Measurements from ENCODE around the gene COL2A1.

- TF ChIP-seq CTCF (IDR thresholded peaks at IDR 0.05) = no peak
- no peak for TF ChIP-seq POLR2A (IDR thresholded peaks at IDR 0.05)
Measured at GRCh38 chr12:47982311-47982710, 22.0 kb downstream of the COL2A1 start.
